ENCODE data around the gene ATG3.
"Not testable (repeated sequence)": the region's sequence is repeated elsewhere in the genome, so short reads cannot be mapped to it uniquely, and the experiment has no call there.

The ATG3 gene

DNA sequence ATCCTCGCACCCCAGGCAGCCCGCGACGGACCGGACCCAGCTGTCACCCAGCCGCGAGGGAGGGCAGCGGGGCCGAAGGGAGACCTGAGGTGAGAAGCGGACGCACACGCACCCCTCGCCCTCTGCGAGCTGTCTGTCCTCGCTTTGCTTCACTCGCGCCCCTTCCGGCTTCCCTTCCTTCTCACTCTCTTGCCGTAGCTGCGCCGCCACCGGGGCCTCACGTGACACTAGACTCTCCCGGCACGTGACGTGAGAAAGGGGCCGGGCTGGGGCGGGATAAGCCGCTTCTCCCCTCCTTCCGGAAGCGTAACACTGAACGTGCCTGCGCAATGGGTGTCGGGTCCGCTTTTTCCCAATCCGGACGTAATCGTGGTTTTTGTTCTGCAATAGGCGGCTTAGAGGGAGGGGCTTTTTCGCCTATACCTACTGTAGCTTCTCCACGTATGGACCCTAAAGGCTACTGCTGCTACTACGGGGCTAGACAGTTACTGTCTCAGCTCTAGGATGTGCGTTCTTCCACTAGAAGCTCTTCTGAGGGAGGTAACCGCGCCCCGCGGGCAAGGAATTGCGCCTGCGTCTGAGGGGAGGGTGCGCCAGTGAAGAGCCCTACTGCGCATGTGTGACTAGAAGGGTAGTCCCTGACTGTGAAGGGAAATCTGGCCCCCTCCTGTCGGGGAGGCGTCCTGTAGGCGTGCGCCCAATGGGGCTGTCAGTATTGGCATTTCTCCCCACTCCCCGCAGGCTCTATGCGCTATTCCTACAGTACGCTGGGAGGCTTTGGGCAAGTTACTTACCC is at the start of gene ATG3, which contains the start of gene SLC35A5:
TSS of gene ATG3 (minus strand) at position 229 of the 796 bp plus-strand sequence. CDS start 434 bp downstream, outside the sequence.
TSS of gene SLC35A5 (plus strand) at position 312 of the 796 bp plus-strand sequence. CDS start 1,359 bp downstream, outside the sequence.
- peak; percentile 99 for DNase-seq

GRCh38 chr3:112610121-112610520 is 48.4 kb upstream of the ATG3 start:
- DNase-seq: no peak

DNA sequence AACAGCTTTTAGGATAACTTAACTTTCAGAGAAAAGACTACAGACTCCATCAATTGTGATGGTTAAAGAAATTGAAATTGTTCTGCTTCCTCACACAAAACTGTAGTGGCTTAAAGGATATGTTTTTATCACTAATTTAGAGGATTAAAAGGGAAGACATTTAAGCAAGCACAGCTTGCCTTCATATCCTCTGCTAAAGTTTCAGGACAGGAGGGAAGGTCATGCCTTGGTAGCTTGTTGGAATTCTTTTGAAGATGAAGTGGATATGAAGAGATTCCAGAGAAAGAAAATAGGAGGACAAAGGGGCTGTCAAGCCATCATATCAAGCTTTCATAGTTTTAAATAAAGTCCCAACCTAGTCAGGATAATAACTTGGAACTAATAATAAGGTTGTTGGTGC is 46.1 kb upstream of the ATG3 start:
- DNase-seq: peak; percentile 13

DNA sequence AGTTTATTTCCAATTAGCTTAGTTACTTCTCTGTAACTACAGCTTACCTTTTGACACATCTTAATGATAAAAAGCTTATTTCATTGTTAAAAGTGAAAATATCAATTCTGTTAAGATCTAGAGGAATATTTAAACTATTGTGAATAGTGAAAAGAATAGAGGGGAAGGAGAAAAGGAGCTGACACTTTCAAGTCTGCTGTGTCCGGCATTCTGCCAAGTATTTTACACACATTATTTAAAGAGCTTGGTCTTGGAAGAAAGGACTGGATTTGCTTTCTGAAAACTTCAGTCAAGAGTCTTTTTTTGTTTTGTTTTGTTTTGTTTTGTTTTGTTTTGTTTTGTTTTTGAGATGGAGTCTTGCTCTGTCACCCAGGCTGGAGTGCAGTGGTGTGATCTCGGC is 44.3 kb upstream of the ATG3 start:
- DNase-seq: no peak

- peak; percentile 22 for DNase-seq
These were observed 43.5 kb upstream of the ATG3 start for GRCh38 chr3:112605285-112605684.

DNA sequence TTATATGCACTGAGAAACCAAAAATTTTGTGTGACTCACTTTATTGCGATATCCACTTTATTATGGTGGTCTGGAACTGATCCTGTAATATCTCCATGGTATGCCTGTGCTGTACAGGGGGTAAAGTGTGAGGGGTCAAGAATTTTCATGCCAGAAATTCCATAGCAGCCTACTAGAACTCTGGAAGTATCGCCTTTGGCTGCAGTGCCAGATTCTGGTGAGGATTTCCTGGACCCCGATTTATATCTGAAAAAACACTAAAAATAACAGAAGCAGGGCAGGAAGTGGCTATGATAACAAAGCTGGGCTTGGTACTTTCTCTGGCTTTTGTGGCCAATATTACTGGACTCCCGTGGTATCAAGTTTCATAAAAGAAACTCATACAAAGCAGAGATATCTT is 42.8 kb upstream of the ATG3 start:
- DNase-seq: peak; percentile 42

- DNase-seq: no peak
These were observed 40.6 kb upstream of the ATG3 start for GRCh38 chr3:112602217-112602838.

GRCh38 chr3:112598731-112599130 is 37.0 kb upstream of the ATG3 start:
- DNase-seq: no peak

- no peak for DNase-seq
These were observed 36.2 kb upstream of the ATG3 start for GRCh38 chr3:112597945-112598344.

GRCh38 chr3:112594856-112595255 is 33.1 kb upstream of the ATG3 start:
- no peak for DNase-seq

DNA sequence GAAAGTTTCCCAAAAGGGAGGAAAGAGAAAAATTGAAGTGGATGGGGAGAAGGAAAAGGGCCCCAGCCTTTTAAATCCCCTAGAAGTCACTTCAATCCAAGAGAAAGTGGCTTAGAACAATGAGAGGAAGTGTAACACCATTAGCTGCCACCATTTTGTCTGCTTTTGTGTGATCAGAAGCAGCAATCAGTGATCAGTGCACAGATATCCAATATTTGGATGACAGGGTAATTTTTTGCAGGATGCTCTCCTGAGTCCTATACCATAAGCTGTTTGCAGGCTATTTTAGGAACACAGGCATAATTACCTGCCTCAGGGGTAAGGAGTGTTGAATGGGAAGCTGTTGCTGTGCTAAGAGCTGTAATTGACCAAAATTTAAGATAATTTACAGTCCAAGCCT is 31.5 kb upstream of the ATG3 start:
- DNase-seq: no peak

DNA sequence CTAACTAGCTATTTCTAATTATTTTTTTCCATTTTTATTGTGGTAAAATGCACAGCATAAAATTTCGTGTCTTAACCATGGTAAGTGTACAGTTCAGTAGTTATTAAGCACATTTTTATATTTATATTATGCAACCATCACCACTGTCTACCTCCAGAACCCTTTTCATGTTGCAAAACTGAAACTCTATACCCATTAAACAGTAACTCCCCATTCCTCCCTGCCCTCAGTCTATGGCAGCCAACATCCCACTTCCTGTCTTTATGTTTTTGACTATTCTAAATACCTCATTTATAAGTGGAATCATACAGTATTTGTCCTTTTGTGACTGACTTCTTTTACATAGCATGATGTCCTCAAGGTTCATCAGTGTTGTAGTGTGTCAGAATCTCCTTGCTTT is 25.6 kb upstream of the ATG3 start:
- DNase-seq: no peak

DNA sequence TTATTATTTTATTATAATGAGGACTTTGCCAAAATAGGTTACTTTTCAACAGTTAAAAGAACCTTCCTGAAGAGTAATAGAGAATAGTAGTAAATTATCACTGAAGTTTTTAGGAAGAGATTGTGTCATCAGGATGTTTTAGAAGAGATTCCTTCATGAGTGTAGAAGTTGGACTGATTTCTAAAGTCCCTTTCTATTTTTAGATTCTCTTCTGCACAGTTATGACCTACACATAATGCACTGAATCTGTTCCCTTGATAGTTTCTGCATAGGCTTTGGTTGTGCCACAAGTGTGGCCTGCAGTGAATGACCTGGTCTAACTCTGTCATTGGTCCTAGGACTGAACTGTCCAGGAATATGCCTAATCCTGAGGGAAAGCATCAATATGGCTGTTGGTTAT is 24.0 kb upstream of the ATG3 start:
- DNase-seq: no peak

DNA sequence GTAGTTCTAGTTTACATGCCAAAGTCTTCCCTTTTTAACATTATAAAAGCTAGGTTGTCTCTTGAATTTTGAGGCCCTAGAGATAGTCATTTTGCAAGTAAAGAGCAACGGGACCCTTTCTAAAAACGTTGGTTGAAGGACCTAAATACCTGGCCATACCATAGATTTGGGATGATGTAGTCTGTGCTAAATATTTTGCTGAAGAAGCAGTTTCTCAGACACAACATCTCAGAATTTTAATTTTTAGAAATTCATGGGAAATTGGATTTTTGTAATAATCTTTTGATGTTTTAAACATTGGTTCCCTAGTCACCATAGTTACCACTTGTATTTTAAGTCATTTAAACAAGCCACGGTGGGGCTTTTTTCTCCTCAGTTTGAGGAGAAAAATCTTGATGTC is 21.3 kb upstream of the ATG3 start:
- DNase-seq: no peak

- peak; percentile 75 for DNase-seq
These were observed 20.6 kb upstream of the ATG3 start for GRCh38 chr3:112582244-112582874.

DNA sequence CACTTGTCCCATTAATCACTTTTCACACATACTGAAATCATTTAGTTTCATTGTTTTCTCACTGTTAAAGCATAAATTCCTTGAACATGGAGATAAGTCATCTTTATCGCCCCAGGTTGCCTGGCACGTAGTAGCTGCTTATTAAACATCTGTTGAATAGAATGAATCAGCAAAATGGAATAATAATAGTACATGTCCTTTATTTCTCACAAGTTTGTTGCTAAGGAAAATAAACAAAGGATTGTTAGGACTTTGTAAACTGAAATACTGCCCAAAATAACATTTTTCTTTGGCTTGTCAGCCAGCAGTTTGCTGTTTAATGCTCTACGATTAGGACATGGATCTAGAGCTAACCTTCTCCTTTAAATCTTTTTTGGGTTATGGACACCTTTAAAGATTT is 17.9 kb upstream of the ATG3 start:
- DNase-seq: no peak

DNA sequence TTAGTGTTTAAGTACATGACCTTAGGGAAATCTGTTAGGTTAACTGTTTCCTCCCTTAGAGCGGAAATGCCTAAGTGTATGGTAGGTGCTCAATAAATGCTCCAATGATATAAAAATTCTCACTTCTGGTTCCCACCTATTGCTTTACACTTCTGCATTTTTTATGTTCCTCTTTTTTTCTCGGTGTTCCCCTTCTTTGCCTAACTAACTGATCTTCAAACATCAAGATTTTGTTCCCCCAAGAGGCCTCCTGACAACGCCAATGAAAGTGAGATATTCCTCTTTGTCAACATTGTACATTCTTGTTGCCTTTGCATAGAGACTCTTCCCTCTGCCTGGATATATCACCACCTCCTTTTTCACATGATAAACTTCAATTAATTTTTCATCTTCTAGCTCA is 17.5 kb upstream of the ATG3 start:
- DNase-seq: no peak

- DNase-seq: no peak
These were observed 10.9 kb upstream of the ATG3 start for GRCh38 chr3:112572701-112573100.

- no peak for DNase-seq
These were observed 7.5 kb upstream of the ATG3 start for GRCh38 chr3:112569265-112569664.

DNA sequence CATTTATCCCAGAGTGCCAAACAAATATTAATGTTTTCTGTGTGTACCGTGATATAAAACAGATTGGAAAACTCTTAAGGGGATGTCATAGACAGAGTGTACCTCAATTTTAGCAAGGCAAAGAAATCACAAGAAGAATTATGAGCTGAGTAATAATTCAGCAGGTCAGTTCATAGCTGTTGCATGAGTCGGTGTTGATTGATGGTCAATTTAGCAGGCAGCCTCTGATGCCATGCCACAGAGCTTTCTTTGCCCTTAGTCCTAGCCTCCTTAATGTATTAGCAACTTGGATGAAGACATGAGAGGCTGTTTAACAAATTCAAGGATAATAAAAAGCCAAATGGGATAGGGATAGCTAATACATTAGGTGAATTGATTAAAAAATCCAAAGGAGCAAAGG is 6.9 kb upstream of the ATG3 start:
- DNase-seq: peak; percentile 37

DNA sequence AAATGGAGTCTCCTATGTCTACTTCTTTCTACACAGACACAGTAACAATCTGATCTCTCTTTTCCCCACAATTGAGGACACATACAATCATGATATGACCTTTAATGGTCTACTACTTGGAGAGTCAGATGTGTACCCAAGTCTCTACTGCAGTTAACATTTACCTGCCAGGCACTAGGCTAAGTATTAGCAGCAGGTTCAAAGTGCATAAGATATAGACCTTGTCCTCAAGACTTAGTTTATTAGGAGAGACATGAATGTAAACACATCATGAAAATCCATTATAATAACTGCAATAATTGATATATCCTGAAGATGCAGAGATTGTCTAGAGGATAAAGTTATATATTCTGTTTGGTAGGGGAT is 3.2 kb upstream of the ATG3 start:
- DNase-seq: no peak

- not testable (repeated sequence) for DNase-seq
These were observed 2.6 kb upstream of the ATG3 start for GRCh38 chr3:112564247-112564939.

DNA sequence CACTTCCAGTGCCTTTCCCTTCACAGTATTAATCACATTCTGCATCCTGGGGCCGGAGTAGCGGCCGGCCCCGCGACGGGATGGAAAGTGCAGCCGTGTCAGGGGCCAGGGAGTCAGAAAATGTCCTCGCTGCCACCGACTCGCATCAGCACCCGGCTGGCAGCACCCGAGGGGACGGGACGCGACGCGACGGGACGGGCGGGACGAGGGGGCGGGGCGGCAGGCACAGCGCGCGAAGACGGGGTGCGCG is 353 bp downstream of the ATG3 start:
- no peak for DNase-seq
